ENCODE results near the gene MTM1. TPM values are rescaled to one million over a fixed set of nuclear protein-coding genes. Genes with fewer than 3 reads are reported as not detected.

Gene MTM1
- total and polyA plus RNA-seq, 9 of the 15 experiments (the other 6 are each of a cell fraction or from before 2014, with no cell fraction given) = 5.6 to 13.3 (median 9.5) TPM

DNA sequence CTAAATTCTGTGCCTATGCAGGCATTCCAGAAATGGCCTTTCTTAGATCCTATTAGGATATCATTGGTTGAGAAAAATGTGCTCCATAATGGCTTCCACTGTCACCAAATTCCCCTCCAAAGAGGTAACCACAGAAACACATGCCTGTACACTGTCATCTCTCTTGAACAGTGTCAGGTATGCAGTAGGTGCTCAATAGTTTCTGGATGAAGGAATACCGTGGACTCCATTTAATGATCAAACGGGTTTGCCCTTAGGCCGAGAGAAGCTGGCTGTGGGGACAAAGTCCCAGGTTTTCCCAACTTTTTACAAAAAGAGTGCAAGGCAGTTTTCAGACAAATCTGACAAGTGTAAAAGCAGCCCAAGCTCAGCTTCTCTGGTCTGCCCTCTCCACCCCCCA, 16.5 kb upstream of the MTM1 start:
- no peak overlapping the region for H3K9ac ChIP-seq (ENCODE audit: insufficient read depth in 1 of 2, low read depth in 2 of 2, low read length in 2 of 2)
- FAIRE-seq (no peak), ATAC-seq (no peak), DNase-seq (ENCODE audit: extremely low read depth in 1 of 4, low spot score in 3 of 4) (no peak)
- peaks cover 4 to 10% of the 10 kb centered on the region in 2 experiments; a peak in 3 of 5 replicates for H3K4me1 ChIP-seq (replicated peaks in 1 of 2; ENCODE audit: control insufficient read depth in 2 of 2, insufficient read depth in 2 of 2, low read length in 2 of 2)
- peaks cover 0 to 10% of the 10 kb centered on the region in 2 experiments; a peak in 4 of 5 replicates for H3K27me3 ChIP-seq (ENCODE audit: control insufficient read depth in 2 of 2, insufficient read depth in 2 of 2, low read length in 2 of 2)
- in situ Hi-C loops (cut with MboI) (no loop called here), intact Hi-C loops (cut with micrococcal nuclease) (no loop called here)
- CTCF ChIA-PET (ENCODE audit: low intra/inter-chr PET ratio) = no interaction called here
- WGBS (ENCODE audit: insufficient coverage, low coverage, missing lambda C conversion rate) = 0% methylated on average over 3 of the region's 3 CpGs
- no peaks in the 10 kb centered on the region for H4K20me1 ChIP-seq (replicated peaks; ENCODE audit: control insufficient read depth, insufficient read depth, low read length)
- H3K79me2 ChIP-seq (ENCODE audit: control insufficient read depth, insufficient read depth, low read length) = no peaks in the 10 kb centered on the region
- TF ChIP-seq CHD2 (IDR thresholded peaks at IDR 0.05; ENCODE audit: low read depth, low read length) (no peak), NFYB (IDR thresholded peaks at IDR 0.05; ENCODE audit: extremely low read depth, insufficient read length) (no peak), TAF1 (IDR thresholded peaks at IDR 0.05; ENCODE audit: control insufficient read depth, extremely low read depth, insufficient read depth, low read length, severe bottlenecking) (no peak), IFI16 (CRISPR knock-in tag; IDR thresholded peaks at IDR 0.05) (no peak), DNMT1 (IDR thresholded peaks at IDR 0.05) (no peak)
- TF ChIP-seq, protein P1, sequence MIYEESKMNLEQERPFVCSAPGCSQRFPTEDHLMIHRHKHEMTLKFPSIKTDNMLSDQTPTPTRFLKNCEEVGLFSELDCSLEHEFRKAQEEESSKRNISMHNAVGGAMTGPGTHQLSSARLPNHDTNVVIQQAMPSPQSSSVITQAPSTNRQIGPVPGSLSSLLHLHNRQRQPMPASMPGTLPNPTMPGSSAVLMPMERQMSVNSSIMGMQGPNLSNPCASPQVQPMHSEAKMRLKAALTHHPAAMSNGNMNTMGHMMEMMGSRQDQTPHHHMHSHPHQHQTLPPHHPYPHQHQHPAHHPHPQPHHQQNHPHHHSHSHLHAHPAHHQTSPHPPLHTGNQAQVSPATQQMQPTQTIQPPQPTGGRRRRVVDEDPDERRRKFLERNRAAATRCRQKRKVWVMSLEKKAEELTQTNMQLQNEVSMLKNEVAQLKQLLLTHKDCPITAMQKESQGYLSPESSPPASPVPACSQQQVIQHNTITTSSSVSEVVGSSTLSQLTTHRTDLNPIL (CRISPR knock-in tag; IDR thresholded peaks at IDR 0.05) = no peak
- TF ChIP-seq, protein P2, sequence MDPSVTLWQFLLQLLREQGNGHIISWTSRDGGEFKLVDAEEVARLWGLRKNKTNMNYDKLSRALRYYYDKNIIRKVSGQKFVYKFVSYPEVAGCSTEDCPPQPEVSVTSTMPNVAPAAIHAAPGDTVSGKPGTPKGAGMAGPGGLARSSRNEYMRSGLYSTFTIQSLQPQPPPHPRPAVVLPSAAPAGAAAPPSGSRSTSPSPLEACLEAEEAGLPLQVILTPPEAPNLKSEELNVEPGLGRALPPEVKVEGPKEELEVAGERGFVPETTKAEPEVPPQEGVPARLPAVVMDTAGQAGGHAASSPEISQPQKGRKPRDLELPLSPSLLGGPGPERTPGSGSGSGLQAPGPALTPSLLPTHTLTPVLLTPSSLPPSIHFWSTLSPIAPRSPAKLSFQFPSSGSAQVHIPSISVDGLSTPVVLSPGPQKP (CRISPR knock-in tag; IDR thresholded peaks at IDR 0.05) = no peak
- TF ChIP-seq, protein P3, sequence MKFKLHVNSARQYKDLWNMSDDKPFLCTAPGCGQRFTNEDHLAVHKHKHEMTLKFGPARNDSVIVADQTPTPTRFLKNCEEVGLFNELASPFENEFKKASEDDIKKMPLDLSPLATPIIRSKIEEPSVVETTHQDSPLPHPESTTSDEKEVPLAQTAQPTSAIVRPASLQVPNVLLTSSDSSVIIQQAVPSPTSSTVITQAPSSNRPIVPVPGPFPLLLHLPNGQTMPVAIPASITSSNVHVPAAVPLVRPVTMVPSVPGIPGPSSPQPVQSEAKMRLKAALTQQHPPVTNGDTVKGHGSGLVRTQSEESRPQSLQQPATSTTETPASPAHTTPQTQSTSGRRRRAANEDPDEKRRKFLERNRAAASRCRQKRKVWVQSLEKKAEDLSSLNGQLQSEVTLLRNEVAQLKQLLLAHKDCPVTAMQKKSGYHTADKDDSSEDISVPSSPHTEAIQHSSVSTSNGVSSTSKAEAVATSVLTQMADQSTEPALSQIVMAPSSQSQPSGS (CRISPR knock-in tag; IDR thresholded peaks at IDR 0.05) = no peak
- H3K9me3 ChIP-seq (replicated peaks; ENCODE audit: control insufficient read depth, insufficient read depth, low read depth, low read length) = no peaks in the 10 kb centered on the region
- no peak overlapping the region for H3K4me2 ChIP-seq (ENCODE audit: insufficient read depth, low read length)
- no TSS peak for BruUV-seq (replicated peaks)
- no peaks in the 10 kb centered on the region for H3K36me3 ChIP-seq (ENCODE audit: control insufficient read depth, insufficient read depth, low read length)
- H3K27ac ChIP-seq (ENCODE audit: extremely low read depth, low read depth, low read length) = no peak overlapping the region
- no peak overlapping the region for H3K4me3 ChIP-seq
- H3K9me1 ChIP-seq (ENCODE audit: control insufficient read depth, insufficient read depth, low read length) = peaks cover 3% of the 10 kb centered on the region
- POLR2A ChIA-PET = interaction anchor here (1.0 kb wide), 1 partner anchor 16 kb away, joined by 3 read pairs; the partner anchor contains the start of gene MTM1
- no peak overlapping the region for H2AFZ ChIP-seq (ENCODE audit: low read depth, low read length)
